ENCODE results near the gene ADD2.

Gene ADD2

DNA sequence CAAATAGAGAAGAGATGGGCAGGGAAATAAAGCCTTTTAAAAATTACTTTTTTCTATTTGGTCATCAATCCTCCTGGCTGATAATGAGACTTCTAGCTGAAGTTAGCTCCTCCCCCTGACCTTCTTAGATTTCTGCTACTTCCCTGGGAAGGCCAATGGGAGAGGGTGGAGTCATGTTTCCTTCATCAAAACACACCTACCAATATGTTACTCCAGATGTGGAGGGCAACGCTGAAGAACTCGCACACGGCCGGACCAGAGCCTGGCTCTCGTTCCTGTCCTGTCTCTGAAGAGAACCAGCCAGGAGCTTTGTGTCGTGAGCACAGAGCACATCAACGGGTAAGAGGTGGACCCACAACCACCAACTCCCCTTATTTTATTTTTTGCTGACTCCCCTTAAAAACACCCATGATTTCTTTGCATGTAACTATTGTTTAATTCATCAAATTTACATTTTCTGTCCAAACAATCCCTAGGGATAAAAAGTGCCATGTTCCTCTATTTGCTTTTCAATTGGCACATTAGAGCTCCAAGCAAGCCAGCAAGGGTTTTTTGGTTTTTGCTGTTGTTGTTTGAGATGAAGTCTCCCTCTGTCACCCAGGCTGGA, 94.9 kb downstream of the ADD2 start:
- no peak for DNase-seq (ENCODE audit: low spot score)

DNA sequence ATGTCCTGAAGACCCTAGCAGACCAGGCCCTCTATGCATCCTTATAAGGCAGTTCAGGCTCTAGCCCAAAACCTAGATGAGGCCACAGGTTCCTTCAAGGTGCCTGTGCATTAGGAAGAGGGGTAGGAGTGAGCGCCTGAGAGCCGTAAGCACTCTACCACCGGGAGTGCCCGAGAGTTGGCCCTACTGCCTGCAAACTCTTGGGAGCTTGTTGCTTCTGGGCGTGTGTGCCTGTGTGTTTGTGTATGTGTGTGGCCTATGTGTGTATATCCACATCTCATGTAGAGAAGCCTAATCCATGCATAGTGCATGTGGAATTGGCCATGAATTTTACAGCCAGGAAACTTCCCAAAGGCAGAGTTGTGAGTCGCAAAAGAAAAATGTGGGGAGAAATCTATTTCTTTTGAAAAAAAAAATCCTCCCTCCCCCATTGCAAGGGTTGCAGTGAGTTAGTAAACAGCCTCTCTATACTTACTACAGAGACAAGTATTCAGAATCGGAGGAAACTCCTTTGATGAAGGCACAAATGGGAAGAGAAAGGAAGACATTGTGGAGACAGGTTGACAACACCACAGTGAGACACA, 96.8 kb downstream of the ADD2 start:
- no peak for DNase-seq (ENCODE audit: low spot score)

DNA sequence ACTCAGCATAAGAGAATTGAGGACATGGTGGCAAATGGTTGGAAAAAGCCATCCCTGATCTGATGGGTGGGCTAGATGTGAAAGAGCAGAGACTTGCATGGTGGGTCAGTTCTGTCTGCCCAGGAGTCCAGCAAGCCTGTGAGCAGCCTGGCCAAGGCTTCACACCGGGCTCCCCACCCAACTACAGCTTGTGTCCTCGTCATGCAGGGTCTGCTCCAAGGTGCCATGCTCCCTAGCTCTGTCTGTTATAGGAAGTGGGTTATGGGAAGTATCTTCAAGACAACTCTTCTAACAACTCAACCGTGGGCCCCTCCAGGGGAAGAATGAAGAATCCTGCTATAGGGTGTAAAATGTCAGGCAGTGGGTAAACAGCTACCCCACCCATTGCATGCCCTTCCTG, 97.4 kb downstream of the ADD2 start:
- no peak for DNase-seq (ENCODE audit: low spot score)

DNA sequence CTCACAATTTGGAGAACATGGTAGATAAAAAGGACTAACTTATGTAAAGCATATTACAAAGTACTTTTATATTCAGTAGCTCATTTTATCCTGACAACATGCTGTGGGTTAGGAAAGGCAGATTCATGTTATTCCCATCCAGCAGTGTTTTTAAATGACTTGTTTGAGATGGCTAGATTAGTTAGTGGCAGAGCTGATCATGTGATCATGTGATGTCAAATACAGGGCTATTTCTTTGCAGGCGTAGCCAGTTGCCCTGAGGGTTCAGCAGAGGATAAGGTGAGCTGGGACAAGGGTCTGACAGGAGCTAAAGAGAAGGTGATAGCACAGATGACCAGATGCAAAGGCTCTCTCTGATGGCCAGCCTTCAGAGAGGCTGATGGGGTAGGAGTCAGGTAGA, 97.8 kb downstream of the ADD2 start:
- no peak for DNase-seq (ENCODE audit: low spot score)

DNA sequence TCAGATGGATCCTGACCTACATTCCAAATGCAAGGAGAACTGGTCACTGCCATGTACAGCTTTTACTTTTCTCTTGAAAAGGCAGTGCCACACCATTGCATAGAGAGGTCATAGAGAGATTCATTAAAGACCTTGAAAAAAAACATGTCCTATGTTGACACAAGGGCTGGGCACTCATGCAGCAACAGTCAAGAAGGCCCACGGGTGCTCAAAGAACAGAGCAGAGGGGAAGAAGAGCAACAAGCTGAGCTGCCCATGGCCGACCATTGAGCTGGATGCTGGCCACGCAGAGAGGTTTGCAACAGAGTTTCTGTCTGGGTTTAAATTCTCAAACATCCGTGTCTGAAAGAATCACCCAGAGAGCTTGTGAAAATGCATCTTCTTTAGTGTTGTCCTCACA, 99.1 kb downstream of the ADD2 start:
- DNase-seq (ENCODE audit: low spot score) = no peak

DNA sequence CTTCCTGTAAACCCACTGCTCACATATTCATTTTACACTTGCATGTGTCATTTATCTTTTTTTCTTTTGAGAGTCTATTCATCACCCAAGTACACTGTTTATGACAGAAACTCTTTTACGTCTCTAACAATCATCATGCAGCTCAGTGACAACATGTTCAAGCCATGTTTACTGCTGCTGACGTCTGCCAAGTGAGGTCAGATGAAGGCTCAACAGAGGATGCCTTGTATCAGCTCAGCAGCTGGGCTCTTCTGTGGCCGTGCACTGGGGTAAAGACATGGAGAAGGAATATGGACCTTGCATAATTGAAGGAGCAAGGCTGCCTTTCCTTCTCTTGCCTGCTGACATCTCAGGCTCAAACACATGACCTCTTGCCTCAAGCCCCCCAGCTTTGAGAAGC, 99.6 kb downstream of the ADD2 start:
- no peak for DNase-seq (ENCODE audit: low spot score)

DNA sequence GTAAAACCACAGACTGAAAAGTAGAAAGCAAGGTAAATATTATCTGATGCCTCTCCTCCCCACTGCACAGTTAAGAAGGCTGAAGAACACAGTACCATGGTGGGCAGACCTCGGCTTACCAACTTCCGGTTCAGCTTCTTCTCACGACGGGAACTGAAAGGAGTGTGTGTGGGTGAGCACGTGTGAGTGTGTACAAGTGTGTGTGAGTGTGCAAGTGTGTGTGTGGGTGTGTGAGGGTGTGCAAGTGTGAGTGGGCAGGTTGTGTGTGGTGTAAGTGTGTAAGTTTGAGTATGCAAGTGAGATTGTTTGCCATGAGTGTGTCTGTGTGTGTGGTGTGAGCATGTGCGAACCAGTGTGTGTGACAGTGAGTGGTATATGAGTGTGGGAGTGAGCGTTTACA, 103.5 kb downstream of the ADD2 start:
- no peak for DNase-seq (ENCODE audit: low spot score)

DNA sequence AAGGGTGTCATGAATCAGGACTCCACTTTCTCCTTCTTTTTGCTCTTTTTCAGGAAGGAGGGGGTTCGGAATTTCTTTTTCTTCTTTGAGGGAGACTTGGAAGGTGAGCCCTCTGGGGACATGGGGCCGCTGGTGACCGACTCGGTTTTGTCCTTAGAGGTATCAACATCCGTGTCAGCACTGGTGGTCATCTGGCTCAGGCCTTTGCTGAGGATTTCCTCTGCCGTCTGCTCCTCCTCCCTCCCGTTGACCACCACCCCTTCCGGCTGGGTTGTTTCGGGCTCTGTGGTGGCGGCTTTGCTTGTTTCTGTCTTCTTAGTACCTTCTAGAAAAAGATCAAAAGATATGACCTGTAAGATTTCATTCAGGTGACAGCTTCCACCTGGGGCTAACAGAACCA, 104.6 kb downstream of the ADD2 start:
- DNase-seq (ENCODE audit: low spot score) = no peak

DNA sequence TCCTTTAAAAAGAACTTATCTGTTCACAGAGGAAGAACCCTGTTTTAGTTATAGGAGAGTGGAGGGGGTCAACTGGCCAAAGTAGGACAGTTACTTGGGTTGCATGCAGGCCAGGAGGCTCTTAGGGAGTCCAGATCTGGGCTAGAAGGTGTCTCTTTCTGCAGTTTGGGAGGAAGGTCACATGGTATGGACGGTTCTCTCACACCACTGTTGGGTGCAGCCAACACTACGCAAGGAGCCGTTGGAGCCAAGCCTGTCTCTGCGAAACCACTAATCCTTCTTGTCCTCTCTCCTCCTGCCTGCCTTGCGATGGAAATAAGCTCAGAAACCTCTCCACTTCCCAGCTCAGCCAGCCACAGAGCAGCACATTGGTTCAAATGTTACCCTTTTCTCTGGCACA, 108.4 kb downstream of the ADD2 start:
- no peak for DNase-seq (ENCODE audit: low spot score)

DNA sequence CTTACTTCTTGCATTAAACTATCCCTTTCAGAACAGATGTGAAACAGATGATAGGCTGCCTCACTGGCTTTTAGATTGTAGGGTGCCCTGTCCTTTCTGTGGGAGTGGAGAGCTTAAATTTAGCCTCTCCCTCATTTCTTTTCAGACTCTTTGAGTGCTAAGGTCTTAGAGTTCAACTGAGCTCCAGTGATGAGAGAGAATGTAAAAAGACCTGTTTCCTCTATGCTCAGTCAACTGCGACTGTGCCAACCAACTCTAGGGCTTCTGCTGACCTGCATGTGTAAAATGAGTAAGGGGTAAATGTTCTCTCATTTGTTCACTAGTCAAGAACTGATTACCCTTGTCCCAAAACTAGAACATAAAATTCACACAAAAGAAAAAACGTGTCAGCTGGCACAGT, 109.5 kb downstream of the ADD2 start:
- no peak for DNase-seq (ENCODE audit: low spot score)

DNA sequence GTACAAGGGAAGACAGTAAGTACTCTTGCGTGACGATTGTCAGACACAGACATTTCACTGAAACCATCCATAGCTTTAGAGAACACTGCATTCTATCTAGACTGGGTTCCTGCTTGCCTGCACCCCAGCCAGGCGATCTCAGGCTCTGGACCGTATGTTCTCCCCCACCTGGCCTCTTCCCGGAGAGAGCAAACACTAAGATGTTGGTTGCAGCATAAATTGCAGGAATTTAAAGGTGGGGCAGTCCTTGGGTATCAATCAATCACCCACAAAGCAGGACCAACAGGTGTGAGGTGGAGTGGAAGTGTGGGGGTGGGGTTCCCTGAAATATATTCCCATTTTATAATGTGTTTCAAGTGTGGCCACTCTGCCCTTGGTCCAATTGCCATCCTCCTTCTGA, 110.8 kb downstream of the ADD2 start:
- DNase-seq (ENCODE audit: low spot score) = no peak

DNA sequence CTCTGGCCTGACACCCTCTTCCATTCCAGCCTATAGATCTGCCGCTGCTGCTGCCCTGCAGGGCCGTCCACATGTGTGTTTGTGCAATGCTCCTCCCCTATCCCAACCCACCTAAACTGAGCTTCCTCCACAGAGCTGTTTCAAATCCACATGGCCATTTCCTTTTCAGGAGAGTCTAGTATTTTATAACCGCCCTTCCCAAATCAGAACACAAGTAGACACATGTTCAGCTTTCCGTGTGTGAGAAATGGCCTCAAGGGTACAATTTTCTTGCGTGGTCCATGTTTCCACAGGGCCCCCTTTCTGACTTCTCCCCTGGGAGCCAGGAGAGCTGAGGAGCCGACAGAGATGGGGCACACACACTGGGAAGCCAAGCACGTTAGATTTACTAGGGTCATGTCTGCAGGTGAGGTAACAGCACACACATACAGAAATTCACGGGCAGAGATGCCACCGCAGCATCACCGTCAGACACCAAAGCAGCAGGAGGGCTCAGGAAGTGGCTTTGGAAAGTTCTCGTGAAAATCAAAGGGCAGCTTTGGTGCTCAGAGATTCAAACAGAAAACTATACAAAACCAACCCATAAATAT, 111.5 kb downstream of the ADD2 start:
- DNase-seq (ENCODE audit: low spot score) = no peak

DNA sequence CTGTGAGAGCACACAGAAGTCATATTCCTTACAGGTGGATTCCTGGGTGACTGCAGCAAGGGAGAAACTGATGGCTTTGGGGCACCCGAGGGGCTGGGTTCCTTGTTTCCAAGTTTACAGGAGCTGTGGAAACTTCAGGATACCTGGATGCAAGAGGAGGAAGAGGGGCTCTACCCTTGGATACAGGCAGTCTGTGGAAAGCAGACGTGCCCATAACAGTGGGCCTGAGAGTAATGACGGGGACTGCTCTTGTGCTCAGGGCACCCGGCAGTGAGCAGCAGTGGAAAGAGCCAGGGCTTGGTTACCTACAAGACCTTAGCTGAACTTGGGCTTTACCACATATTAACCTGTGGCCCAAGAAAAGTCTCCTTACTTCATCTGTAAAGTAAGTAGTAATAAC, 112.2 kb downstream of the ADD2 start:
- no peak for DNase-seq (ENCODE audit: low spot score)

DNA sequence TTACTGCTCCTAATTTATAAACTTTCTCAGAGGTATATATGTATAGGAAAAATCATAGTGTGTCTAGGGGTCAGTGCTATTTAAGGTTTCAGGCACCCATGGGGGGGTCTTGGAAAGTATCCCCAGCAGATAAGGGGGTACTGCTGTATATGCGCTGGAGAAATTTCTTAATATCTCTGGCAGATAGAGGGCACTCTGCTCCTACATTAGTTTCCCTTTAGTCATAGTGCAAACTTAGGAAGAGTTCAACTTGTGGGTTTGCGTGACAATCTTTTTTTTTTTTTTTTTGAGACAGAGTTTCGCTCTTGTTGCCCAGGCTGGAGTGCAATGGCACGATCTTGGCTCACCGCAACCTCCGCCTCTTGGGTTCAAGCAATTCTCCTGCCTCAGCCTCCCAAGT, 112.8 kb downstream of the ADD2 start:
- peak; percentile 34 for DNase-seq (ENCODE audit: low spot score)

DNA sequence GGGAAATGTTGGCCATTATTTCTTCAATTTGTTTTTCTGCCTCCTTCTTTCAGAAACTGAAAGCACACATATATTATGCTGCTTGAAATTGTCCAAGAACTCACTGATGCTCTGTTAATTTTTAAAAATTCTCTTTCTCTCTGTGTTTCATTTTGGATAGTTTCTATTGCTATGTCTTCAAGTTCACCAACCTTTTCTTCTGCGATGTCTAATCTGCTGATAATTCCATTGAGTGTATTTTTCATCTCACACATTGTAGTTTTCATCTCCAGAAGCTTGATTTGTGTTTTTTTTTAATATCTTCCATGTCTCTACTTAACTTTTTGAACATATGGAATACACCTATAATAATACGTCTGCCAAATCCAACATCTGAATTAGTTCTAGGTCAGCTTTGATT, 116.3 kb downstream of the ADD2 start:
- DNase-seq (ENCODE audit: low spot score) = no peak

DNA sequence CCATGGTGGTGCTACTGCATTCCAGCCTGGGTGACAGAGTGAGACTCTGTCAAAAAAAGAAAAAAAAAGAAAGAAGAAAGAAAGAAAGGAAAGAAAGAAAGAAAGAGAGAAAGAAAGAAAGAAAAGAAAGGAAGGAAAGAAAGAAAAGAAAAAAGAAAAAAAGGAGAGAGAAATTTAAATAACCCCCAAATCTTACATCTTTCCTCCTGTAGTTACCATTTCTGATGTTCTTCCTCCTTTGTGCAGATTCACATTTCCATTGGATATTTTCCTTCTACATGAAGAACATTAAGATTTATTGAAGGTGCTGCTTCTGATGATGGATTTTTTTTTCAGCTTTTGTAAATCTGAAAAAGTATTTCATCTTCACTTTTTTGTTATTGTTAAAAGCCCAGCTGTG, 117.0 kb downstream of the ADD2 start:
- DNase-seq (ENCODE audit: low spot score) = no peak

DNA sequence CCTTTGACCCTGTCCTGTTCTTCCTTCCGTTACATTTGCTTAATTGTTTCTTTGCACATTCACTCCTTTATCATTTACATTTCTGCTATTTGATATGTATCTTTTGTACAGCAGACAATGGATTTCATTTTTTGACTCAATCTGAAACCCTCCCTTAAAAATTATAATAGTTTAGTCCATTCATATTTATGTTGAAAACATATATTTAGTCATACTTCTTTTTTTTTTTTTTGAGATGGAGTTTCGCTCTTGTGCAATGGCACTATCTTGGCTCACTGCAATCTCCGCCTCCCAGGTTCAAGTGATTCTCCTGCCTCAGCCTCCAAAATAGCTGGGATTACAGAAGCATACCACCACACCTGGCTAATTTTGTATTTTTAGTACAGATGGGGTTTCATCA, 119.0 kb downstream of the ADD2 start:
- no peak for DNase-seq (ENCODE audit: low spot score)

DNA sequence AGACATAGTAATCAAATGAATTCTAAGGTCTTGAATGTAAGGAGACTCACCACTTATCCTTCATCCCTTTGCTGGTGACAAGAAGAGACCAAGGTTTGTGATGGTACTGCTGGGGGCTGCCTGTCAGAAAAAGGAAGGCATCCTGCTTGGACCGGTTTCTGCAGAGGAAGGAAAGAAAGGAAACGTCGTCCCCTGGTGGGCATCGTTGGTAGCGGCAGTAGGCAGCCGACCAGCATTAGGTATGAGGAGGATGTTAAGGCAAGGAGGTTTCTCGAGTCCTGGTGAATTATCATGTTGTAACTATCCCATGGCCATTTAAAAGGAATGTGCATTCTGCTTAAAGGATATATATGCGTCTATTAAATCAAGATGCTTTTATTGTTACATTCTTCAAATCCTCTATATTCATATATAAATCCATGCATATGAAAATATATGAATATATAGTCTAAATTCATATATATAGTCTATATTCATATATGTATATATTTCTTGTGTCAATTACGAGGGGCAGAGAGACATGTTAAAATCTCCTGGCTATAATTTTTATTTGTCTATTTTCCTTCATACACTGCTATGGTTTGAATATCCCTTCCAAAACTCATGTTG, 120.0 kb downstream of the ADD2 start:
- DNase-seq (ENCODE audit: low spot score) = peak; percentile 72

DNA sequence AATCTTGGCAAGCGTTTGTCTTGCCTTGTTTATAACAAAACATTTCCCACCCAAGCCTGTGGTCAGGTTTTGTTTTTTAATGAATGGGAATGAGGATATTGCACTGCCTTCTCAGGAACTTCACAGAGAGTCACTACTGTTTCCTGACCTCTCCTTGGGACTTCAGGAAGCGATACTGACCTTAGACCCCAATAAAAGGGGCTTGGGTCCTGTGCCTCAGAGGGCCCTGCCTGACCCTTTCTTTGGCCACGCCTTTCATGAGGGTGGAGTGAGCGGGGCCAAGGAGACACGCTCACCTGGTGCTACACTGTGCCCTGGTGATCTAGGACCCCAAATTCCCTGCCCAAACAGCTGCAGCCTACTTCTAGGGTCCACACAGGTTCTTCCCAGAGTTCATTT, 121.6 kb downstream of the ADD2 start:
- DNase-seq (ENCODE audit: low spot score) = no peak

DNA sequence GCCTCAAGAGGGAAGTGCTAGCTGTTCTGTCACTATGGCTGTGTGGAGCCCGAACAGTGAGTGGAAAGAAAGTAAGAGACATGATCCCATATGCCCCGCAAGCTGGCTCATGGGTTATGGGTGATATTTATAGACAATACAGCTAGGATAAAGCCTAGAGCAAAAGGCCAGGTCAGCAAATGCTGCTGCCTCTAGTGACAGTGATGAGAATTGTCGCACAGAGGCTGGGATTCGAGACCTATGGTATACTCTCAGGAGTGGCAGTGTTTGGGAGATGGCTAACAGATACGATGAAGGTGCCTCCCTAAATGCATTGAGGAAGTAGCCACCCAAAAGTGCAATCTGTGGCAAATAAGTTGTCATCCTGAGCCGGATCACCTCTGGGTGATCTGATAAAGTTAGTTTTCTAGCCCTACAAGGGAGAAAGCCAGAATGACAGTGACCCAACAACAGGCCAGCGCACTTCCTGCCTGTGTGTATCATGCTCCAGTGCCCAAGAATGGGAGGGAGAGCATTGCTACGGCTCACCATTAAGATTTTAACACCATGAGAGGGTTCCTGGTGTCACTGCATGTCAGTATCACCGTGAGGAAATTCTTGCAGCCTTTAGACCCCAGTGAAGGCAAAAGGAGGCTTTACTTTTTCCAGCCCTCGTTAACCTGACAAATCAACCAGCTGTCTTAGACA, 122.1 kb downstream of the ADD2 start:
- DNase-seq (ENCODE audit: low spot score) = peak; percentile 36

DNA sequence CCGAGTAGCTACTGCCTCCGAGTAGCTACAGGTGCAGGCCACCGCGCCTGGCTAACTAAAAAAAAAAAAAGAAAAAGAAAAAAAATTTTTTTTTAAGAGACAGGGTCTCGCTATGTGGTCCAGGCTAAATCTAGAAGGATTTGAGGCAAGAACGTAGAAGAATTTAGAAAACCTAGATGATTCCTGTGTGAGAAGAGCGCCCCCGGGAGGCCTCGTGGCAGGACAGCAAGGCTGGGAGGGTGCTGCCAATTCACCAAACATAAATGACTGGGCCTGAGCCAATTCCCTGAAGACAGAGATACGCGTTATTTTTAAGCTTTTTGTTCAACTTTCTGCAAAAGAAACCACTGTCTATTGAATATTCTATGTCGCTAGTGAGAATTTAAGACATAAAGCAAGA, 124.3 kb downstream of the ADD2 start:
- DNase-seq (ENCODE audit: low spot score) = no peak

DNA sequence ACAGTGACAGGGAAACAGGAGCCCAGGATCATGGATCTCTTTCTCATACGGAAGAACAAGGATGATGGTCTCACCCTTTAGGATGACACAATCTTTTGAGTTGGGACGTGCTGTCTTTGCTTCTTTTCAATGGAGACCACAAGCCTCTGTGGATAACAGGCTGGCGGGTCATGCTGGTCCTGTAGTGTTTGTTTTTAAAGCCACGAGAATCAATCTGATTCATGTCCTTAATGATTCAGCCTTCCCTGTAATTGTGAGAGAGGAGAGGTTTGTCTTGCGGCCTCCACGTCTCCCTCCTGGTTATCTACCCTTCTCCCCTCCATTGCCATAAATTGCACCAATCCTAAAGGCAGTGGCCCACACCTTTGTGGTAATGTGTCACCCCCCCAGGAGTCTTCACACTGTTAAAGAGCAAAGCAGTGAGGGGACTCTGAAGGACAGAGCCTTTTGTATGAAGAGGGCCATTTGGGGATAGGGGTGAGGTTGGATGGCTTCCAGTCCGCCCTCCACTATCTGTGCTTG, 126.7 kb downstream of the ADD2 start:
- DNase-seq (ENCODE audit: low spot score) = no peak

All from LoVo (cell line).